NCI-H524 treated with DMSO at 0.1 percent for 48 hours (cell line): ENCODE measurements around the gene ERC2.

Source experiments
- DNase-seq: peaks from one replicate; lab custom pipeline; 2025; lab: John Stamatoyannopoulos, UW

ERC2 gene

GRCh38 chr3:55492976-55493375 lies 975.3 kb downstream of the ERC2 start:
- no peak for DNase-seq

DNA sequence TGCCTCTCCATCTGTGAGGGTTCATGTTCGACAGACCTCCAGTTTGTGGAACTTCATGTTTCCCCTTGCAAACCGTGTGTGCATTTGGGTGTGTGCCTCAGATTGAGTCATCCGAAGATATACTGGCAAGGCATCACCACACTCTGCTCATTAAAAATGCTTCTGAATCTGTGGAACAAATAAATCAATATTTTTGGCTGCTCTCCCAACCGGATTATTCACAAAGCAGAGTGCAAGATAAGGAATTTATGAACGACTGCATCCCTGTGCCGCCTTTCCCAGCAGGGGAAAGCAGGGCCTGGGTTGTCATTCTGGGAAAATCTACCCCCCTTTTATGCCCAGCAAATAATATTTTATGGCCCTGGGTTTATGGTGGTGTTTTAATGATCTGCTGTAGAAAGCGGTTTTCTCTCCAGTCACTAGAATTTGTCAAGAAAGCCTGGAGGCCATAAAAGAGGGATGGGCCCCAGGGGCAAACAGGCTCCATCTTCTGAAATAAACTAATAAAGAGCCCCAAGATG lies 976.9 kb downstream of the ERC2 start:
- no peak for DNase-seq

DNA sequence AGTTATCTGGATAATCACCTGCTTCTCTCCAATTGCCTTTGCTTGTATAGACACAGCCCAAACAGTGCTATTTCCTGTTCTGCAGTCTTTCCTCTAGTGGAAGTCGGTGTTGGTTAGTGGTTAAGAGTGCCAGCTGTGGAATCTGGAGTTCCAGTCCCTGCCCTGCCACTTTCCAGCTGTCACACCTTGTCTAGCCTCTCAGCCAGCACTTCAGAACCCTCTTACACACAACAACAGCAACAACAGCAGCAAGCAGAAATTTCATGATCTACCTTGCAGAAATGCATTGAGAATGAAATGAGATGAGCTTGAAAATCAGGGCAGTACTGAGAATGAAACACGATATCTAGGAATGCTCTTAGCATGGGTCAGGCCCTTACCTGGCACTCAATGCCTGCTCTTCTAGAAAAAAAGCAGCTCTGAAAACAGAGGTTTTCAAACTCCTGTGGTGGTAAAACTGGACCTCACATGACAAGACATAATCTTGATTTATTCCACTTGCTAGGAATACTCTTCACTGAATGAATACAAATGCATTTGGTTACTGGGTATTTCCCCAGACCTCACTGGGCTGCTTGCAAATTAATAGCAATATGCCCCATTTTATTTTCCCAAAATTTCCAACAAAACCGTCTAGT lies 977.9 kb downstream of the ERC2 start:
- DNase-seq: peak; percentile 15

DNA sequence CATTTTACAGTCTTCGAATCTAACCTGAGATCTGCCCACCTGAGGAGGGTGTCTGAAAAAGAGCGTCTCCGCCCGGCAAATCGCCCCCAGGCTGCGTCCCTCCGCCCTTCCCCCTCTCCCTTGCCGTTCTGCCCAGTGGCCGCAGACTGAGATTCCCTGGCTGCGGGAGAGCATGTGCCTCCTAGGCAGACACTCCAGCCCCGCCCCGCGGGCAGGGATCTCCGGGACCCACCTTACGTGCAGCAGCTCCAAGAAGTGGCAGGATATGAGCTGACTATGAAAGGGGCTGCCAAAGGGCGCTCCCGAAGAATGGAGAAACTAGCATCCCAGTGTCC lies 978.5 kb downstream of the ERC2 start:
- no peak for DNase-seq

GRCh38 chr3:55488398-55489055 lies 979.7 kb downstream of the ERC2 start:
- DNase-seq: no peak

- DNase-seq: peak; percentile 6
Observed at GRCh38 chr3:55487381-55488241, 980.7 kb downstream of the ERC2 start.

DNA sequence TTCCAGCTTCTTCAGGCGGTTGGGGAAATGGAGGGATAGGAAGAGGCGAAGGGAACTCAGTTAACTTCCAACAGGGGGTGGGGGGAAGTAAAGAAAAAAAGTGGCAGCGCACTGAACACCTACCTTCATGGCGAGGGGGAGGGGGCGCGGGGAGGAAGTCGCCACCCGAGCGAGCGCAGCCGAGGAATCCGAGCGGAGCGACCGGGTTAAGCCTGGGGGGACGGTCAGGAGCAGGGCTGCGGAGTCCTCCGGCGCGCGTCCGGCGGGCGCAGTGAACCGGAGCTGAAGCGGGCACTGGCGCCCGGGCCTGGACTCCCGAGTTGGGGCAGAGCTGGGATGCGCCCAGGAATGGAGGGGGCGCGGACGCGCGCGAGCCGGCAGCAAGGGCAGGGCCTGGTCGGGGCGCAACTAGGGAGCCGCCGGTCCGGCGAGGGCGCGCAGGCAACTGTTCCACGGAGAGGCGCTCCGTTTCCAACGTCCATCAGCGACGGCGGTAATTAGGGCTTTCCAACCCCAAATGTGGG lies 981.3 kb downstream of the ERC2 start, which contains the start of gene WNT5A:
WNT5A (minus strand) TSS at position 450 of the 524 bp plus-strand sequence; CDS start at position 129, 321 bp downstream.
- no peak for DNase-seq

DNA sequence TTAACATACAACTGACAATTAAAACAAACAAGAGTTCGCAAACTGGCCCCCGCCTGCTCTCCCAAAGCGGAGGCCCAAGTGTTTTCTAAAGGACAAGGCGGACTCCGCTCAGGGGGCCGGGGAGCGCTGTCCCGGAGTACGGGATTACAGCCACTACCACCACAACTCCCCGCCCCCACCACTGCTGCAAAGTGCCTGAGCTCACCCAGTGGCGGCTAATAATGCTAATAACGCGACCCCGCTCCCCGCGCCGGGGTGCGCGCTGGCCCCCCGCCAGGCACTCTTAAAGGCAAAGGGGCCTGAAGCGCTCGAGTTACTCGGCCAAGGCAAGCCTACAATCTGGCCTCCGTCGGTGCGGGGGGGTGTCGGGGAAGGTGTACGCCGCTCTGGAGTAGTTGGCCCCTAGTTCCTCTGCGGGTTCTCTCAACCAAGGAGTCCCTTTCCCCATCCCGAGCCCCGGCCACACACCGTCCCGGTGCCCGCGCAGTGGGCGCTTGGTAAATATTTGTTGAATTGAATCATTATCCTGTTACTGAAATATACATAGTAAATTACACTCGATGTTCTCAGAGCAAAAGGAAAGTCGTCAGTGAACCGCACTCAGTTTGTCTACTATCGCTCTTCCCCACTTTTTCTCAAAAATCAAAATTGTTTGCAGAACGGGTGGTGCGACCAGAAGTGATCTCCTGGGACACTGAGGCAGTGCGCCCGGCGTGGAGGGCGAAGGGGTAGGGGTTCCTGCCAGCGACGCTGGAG lies 982.0 kb downstream of the ERC2 start:
- DNase-seq: no peak

DNA sequence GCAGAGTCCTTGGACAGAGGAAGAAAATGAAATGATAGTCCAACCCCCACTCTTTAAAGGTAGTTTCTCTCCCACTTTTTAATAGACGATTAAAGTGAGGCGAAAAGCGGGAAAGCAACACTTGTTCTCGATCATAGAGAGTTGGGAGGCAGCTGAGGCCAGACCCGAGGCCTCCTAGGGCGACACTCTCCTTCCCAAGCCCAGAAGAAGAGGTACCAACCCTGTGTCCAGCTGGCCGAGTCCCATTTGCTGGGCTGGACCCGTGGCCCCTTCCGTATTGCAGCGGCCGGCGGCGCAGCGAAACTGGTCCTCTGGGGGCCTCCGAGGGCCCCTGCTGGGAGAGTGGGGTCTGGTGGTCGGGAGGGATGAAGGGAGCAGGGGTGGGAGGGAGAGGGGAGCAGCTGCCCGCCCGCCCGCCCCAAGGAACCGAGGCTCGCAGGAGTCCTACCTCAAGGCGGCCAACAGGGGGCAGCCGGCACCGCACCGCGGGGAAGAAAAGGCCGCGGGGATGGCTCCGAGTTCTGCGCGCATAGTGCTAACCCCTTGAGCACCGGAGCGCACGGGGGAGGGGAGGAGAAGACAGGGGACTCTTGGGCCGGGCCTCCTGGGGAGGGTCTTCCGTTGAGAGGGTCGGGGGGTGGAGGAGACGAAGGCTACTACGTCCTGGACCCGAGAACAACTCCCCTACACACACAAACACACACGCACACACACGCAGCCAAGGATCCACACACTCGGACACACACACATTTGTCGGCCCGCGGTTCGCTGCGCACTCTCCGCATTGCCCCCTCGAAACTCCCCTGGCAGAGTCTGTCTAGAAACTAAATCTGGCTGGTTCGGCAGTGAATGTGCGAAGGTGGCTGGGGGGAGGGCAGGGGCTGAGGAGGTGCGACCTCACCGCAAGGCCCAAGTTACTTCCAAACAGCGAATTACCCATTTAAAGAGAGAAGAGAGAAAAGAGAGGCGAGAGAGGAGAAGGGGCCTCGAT lies 983.2 kb downstream of the ERC2 start:
- DNase-seq: no peak

GRCh38 chr3:55484191-55484689 lies 984.0 kb downstream of the ERC2 start:
- DNase-seq: no peak

GRCh38 chr3:55483196-55484095 lies 984.8 kb downstream of the ERC2 start:
- DNase-seq: no peak

DNA sequence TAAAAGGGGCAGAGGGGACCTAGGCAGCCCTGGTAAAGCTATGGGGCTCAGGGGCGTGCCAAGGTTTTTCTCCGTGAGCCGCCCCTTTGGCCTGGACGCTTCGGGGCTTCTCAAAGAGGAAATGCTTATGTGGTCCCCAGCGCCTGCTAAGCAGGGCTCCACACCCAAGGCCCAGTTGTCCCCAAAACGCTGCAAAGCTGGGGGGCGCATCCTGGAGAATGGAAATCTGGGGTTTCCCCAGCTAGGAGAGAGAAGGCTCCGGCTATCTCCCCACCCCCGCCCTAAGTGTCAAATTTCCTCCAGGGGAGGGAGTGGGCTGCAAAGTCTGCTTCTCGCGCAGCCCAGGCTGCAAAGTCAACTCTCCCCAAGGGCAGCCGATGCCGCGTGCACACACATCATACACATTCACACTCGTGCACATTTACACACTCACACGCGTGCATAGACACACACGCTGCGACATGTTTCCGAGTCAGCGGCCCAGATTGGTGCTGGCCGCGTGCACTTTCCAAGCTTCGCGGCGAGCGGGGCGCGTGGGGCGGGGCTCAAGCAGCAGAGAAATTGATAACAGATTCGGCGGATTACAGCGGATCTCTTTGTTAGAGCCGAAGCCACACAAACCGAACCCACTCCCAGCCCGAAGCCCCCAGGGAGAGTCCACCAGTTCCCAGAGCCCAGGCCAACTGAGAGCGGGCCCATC lies 985.6 kb downstream of the ERC2 start:
- no peak for DNase-seq

GRCh38 chr3:55481744-55482495 lies 986.3 kb downstream of the ERC2 start:
- no peak for DNase-seq

GRCh38 chr3:55480911-55481743 lies 987.1 kb downstream of the ERC2 start:
- DNase-seq: no peak

DNA sequence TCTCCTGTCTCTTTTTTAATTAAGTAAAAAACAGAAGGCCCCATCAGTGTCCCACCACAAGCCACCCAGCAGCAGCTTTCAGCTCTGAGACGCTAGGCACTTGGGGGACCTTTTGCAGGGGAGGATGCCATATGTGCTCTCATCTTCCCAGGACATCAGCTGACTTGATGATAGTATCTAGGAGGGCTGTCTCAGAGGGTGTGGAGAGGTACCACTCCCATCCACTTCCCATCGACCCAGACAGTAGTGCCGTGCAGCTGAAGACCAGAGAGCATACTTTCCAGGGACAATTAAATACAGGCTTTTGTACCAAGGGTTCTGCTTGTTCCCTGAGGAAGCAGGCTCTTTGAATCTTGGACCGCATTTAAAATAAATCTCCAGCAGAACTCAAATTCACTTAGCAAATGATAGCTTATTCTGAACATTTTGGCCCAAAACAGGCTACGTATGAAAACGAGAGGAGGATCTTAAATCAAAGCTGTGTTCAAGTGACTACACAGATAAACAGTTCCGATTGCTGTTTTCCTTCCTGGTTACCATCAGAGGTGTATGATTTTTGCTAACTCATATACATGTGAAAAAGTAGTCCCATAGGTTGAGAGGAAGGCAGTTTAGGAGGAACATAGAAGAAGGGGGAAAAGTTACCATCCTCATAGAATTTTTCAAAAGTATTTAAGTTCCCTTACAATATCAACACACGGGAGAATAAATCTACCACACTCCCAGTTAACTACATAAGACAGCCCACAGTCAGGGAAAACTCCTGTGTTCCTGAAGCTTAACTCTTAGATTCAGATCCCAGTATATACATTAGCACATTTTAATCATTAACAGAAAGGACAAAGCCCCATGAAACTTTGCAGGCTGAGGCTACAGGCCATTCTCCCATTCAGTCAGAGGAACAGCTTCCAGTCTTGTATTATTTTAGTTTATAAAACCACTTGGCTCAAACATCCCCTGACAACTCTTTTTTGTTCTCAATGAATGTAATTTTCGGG lies 990.7 kb downstream of the ERC2 start:
- DNase-seq: no peak

- no peak for DNase-seq
Observed at GRCh38 chr3:55476515-55476914, 991.8 kb downstream of the ERC2 start.
